Epithelial cell of esophagus (primary cell): ENCODE measurements around the gene CFAP221.

Experiments
- DNase-seq: peaks from one replicate; pipeline ENCODE4 v3.0.0; 2010; ENCODE audit warnings: low read depth
- H3K4me3 ChIP-seq: 2 replicates; pipeline ENCODE4 v1.5.1; 2011; ENCODE audit warnings: mild to moderate bottlenecking, low read length, control low read depth
- CTCF ChIP-seq: IDR thresholded peaks from 2 replicates; pipeline ENCODE4 v1.5.1; 2011; ENCODE audit warnings: low read depth, mild to moderate bottlenecking, low read length, control low read depth, inconsistent platforms; ENCODE audit not compliant: insufficient read depth; ENCODE audit errors: missing control alignments

Gene CFAP221

DNA sequence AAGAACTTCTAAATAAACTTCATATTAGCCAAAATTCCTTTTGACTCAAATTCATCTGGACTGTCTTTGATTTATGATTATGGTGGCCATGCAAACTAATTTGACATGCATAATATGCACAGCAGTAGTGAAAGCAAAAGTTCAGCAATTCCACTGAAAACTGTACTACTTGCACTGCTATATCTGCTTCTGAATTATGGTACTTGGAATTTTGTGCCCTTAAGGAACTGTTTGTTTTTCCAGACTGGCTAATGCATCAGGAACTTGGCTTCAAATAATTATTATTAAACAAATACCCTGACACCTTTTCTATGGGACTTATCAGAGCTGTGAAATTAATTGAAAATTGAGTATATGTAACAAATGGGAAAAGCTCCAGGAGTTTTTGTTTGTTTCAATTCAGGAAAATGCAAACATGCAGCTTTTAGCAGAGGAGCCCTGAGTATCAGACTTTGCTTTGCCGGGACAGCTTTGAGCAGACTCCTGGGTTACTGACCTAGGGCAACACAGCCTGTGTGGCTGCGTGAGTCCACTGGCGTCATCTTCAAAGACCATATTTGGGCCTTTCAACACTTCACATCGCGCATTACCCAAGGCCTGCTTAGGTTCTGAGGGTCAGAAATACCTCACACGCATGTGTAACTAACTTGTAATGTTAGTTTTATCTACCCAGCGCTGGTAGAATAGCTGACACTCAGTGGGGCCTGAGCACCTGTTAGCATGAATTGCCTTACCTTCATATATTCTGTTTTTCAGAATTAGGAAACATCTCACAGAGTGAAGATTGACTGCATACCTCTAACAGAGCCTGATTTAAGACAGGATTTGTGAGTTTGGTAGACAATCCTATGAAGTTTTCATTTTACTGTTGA, 35.4 kb downstream of the CFAP221 start:
- DNase-seq, result no peak
- H3K4me3 ChIP-seq, result no peak overlapping the region
- TF ChIP-seq CTCF, result no peak

DNA sequence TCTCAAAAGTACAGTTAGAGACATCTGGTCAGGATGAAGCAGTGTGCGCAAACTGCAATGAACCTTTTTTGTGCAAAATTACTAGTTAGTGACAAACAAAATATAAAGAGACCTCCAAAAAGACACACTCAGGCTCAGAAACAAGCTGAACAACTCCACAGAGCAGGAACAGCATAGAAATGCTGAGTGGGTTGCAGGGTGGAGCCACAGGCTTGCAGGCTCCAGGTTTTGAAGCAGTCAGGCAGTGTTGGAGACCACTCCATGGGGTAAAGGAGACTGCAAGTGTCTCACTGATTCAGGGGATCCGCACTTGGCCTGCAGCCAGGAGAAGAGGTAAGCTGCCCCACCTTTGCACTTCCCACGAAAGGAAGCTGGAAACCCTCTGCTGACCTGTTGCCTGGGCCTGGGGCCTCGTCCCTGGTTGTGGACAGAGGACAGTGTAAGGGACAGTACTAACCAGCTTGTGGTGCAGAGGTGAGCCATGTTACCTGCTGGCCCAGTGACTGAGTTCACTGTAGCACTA, 36.4 kb downstream of the CFAP221 start:
- no peak for TF ChIP-seq CTCF
- H3K4me3 ChIP-seq, result no peak overlapping the region
- no peak for DNase-seq

DNA sequence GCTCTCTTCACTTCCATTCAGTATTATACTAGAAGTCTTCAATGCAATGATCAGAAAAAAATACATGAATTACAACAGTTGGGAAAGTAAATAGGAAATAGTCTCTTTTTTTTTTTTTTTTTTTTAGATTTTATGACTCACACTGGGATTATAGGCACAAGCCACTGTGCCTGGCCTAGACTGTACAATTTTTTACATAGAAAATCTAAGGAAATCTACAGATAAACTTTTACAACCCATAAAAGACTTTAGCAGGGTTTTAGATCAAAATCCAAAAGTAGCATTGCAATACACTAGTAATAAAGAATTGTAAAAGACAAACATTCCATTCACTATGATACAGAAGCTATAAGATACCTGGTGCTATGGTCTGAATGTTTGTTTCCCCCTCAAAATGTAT, 39.0 kb downstream of the CFAP221 start:
- no peak for DNase-seq
- TF ChIP-seq CTCF, result no peak
- no peak overlapping the region for H3K4me3 ChIP-seq

GRCh38 chr2:119584469-119584868, 40.2 kb downstream of the CFAP221 start:
- no peak overlapping the region for H3K4me3 ChIP-seq
- DNase-seq, result no peak
- no peak for TF ChIP-seq CTCF

DNA sequence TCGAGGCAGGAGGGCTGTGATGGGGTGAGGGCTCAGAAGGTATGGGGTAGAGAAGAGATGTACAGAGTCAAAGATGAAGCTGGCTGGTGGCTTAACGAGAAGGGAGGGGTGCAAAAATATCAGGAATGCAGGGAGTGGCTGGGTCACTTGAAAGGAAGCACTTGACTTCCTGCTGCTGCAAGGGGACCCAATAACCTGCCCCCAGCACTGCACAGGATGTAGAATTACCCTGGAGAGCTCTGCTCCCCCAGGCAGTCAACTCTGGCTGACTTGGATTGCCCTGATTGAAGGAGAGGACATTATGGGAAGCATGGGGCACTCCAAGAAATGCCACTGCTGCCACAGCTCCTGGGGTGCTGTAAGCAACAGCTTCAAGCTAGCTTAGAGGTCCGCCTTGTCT, 41.8 kb downstream of the CFAP221 start:
- no peak for TF ChIP-seq CTCF
- DNase-seq, result no peak
- H3K4me3 ChIP-seq, result no peak overlapping the region

- no peak for TF ChIP-seq CTCF
- no peak overlapping the region for H3K4me3 ChIP-seq
- DNase-seq, result no peak
Measured at GRCh38 chr2:119590873-119591272, 46.6 kb downstream of the CFAP221 start.

- H3K4me3 ChIP-seq, result no peak overlapping the region
- no peak for TF ChIP-seq CTCF
- DNase-seq, result no peak
Measured at GRCh38 chr2:119591523-119591922, 47.3 kb downstream of the CFAP221 start.
